Uterus (tissue), 2 donors: ENCODE measurements around the gene GLCCI1.

ENCODE experiments used
- POLR2A ChIP-seq, 2 donors: fragments of 450-650 bp; IDR thresholded peaks; one replicate each; pipeline ENCODE4 v1.6.1; 2016; ENCODE audit warnings: antibody characterized with exemption in 2 of 2, mild to moderate bottlenecking in 1 of 2, moderate library complexity in 1 of 2
- TF ChIP-seq, protein P1 (sequence below), 4 experiments: fragments of 200-600 bp in 2 of 4; fragments of 450-650 bp in 2 of 4; sonication (generic) in 2 of 4; IDR thresholded peaks; one replicate each; pipeline ENCODE4 v1.5.1; 2016 to 2019; ENCODE audit warnings: antibody characterized with exemption in 4 of 4, mild to moderate bottlenecking in 2 of 4, moderate library complexity in 1 of 4

DNA sequence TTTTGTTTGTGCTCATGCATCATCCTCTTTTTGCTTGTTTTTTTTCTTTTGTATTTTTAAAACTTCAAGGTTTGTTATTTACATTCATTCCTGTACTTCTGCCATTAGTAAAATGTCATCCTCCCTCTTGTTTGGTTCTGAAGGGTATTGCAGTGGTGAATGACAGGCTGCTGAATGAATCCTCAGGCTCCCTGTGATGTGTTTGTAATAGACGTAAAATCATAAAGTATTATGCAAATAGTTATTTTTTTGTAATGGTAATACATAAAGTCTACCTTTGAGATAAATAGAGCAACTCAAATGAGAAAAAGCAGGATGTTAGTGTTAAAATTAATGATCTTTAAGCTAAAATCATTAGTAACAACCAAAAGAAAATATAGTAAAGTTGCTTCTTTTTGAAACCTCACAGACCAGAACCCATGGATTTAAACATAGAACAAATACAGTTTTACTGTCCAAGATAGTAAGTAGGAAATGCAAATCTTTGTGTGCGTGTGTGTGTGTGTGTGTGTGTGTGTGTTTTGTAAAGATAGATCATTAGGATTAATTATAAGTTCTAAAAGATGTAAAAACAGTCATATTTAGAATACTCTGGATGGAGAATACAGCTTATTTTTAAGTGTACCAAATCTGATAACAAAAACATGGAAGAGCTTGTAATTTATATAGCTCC, 4.5 kb downstream of the GLCCI1 start:
- TF ChIP-seq, protein P1, sequence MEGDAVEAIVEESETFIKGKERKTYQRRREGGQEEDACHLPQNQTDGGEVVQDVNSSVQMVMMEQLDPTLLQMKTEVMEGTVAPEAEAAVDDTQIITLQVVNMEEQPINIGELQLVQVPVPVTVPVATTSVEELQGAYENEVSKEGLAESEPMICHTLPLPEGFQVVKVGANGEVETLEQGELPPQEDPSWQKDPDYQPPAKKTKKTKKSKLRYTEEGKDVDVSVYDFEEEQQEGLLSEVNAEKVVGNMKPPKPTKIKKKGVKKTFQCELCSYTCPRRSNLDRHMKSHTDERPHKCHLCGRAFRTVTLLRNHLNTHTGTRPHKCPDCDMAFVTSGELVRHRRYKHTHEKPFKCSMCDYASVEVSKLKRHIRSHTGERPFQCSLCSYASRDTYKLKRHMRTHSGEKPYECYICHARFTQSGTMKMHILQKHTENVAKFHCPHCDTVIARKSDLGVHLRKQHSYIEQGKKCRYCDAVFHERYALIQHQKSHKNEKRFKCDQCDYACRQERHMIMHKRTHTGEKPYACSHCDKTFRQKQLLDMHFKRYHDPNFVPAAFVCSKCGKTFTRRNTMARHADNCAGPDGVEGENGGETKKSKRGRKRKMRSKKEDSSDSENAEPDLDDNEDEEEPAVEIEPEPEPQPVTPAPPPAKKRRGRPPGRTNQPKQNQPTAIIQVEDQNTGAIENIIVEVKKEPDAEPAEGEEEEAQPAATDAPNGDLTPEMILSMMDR (IDR thresholded peaks at IDR 0.05): no peak
- no peak for TF ChIP-seq POLR2A (IDR thresholded peaks at IDR 0.05)
